PC-3 (cell line): ENCODE data around the gene GSTP1. TPM values are rescaled to one million over a fixed set of nuclear protein-coding genes. Genes with fewer than 3 reads are reported as not detected.

Experiments
- ATAC-seq: fragments of 200-7000 bp; cut with Tn5 transposase; 2 replicates; pipeline ENCODE4 v1.9.1; 2020; ENCODE audit warnings: mild to moderate bottlenecking, moderate library complexity
- BruUV-seq: library from RNA; stranded (reverse); fragments of 400-500 nt; replicated peaks from 2 replicates; lab custom pipeline; 2021; lab: Mats Ljungman, UMichigan
- CTCF ChIA-PET: fragments of 300-600 bp; sonication (Branson Sonifier 250); formaldehyde crosslinking; loops from one replicate; lab custom pipeline; 2022; ENCODE audit warnings: antibody characterized with exemption; lab: Charles Lee
- POLR2A ChIA-PET: fragments of 300-600 bp; sonication (Branson Sonifier 250); formaldehyde crosslinking; loops from one replicate; lab custom pipeline; 2022; ENCODE audit warnings: antibody characterized with exemption; ENCODE audit not compliant: unreplicated experiment; lab: Charles Lee
- DNase-seq: peaks from one replicate; pipeline ENCODE4 v3.0.0-alpha.2; 2015
- H2AFZ ChIP-seq: fragments of 300-600 bp; sonication (generic); 2 replicates; pipeline ENCODE4 v1.6.0; 2016; ENCODE audit warnings: antibody characterized with exemption, low read length
- H3F3A ChIP-seq: fragments of 300-600 bp; sonication (generic); one replicate; pipeline ENCODE4 v1.6.0; 2017; ENCODE audit warnings: antibody characterized with exemption, low read length, control low read depth, mild to moderate bottlenecking; ENCODE audit not compliant: unreplicated experiment
- H3K27ac ChIP-seq: fragments of 300-600 bp; sonication (generic); 2 replicates; pipeline ENCODE4 v1.5.1; 2016; ENCODE audit warnings: mild to moderate bottlenecking, low read length
- H3K27me3 ChIP-seq: fragments of 300-600 bp; sonication (generic); 2 replicates; pipeline ENCODE4 v1.6.1; 2016; ENCODE audit warnings: low read length, mixed read lengths
- H3K36me3 ChIP-seq: fragments of 300-600 bp; sonication (generic); 2 replicates; pipeline ENCODE4 v1.6.1; 2016; ENCODE audit warnings: low read depth, mixed run types, low read length, mixed read lengths
- H3K4me1 ChIP-seq: fragments of 300-600 bp; sonication (generic); 2 replicates; pipeline ENCODE4 v1.5.1; 2016; ENCODE audit warnings: low read length; ENCODE audit not compliant: insufficient read depth
- H3K4me2 ChIP-seq: fragments of 300-600 bp; sonication (generic); 2 replicates; pipeline ENCODE4 v1.6.0; 2016; ENCODE audit warnings: low read length
- H3K4me3 ChIP-seq: fragments of 300-600 bp; sonication (generic); 2 replicates; pipeline ENCODE4 v1.5.1; 2016; ENCODE audit warnings: mild to moderate bottlenecking, low read length, mixed read lengths
- H3K79me2 ChIP-seq: fragments of 300-600 bp; sonication (generic); 2 replicates; pipeline ENCODE4 v1.6.1; 2017; ENCODE audit warnings: low read length, mixed read lengths
- H3K9ac ChIP-seq: fragments of 300-600 bp; sonication (generic); 2 replicates; pipeline ENCODE4 v1.6.0; 2016; ENCODE audit warnings: mild to moderate bottlenecking, low read length
- H3K9me2 ChIP-seq: fragments of 300-600 bp; sonication (generic); replicated peaks from 2 replicates; pipeline ENCODE4 v1.6.1; 2016; ENCODE audit warnings: mixed run types, low read length, mixed read lengths
- H3K9me3 ChIP-seq: fragments of 300-600 bp; sonication (generic); 2 replicates; pipeline ENCODE4 v1.6.1; 2016; ENCODE audit warnings: low read length, mixed read lengths
- H4K20me1 ChIP-seq: fragments of 300-600 bp; sonication (generic); 2 replicates; pipeline ENCODE4 v1.6.1; 2016; ENCODE audit warnings: low read length, mixed read lengths
- EZH2 ChIP-seq: fragments of 300-600 bp; sonication (generic); IDR thresholded peaks from one replicate; pipeline ENCODE4 v1.6.1; 2017; ENCODE audit warnings: antibody characterized with exemption, mild to moderate bottlenecking, low read length; ENCODE audit not compliant: unreplicated experiment
- EZH2phosphoT487 ChIP-seq: fragments of 300-600 bp; sonication (generic); IDR thresholded peaks from 2 replicates; pipeline ENCODE4 v1.6.1; 2018; ENCODE audit warnings: mild to moderate bottlenecking, antibody characterized with exemption, low read length, borderline replicate concordance
- intact Hi-C: fragments of 100-400 bp; cut with micrococcal nuclease; formaldehyde crosslinking; loops from 2 replicates; pipeline ENCODE4 v1.9.0; 2023
- total RNA-seq: library from RNA; depleted of rRNA; stranded (reverse); fragments of >200 nt; gene quantifications from 2 replicates; pipeline ENCODE4 v1.2.3, GENCODE V29; 2014
- TF ChIP-seq, protein P1 (sequence below): fragments of 300-600 bp; sonication (generic); conservative IDR thresholded peaks from 2 replicates; pipeline ENCODE4 v1.5.1; 2017; ENCODE audit warnings: antibody characterized with exemption, low read depth, mild to moderate bottlenecking, low read length

Gene GSTP1
- total RNA-seq, 1 experiment from 2014 or later, result 1,154 TPM

DNA sequence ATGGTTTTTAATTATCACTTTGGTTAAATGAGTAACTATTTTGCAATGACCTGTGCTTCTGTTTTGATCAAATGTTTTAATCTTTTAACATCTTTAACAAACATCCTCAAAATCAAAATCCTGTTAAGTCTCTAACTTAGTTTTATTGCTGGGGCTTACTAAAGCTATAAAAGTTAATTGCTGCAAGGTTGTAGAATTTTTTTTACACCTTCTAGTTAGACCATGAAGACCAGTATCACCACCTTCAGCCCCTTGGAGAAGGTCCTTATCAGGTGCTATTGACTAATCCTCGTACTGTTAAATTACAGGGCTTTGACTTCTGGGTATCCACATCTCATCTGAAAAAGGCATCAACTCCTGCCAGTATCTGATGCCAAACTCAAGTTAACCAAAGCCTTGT, 48.1 kb upstream of the GSTP1 start:
- ATAC-seq (no peak), DNase-seq (no peak)
- Histone ChIP-seq H2AFZ (no peak overlapping the region), H3K4me3 (no peak overlapping the region), H3K9me2 (no peaks in the 10 kb centered on the region), H4K20me1 (no peaks in the 10 kb centered on the region), H3K36me3 (no peaks in the 10 kb centered on the region; the same call in 1 of the 2 replicates), H3K27me3 (no peaks in the 10 kb centered on the region), H3F3A (no peaks in the 10 kb centered on the region), H3K79me2 (no peaks in the 10 kb centered on the region), H3K4me1 (no peaks in the 10 kb centered on the region), H3K9ac (no peak overlapping the region), H3K9me3 (peaks cover 27% of the 10 kb centered on the region), H3K4me2 (no peak overlapping the region), H3K27ac (no peak overlapping the region)
- intact Hi-C loops, result no loop called here
- TF ChIP-seq EZH2, result no peak
- CTCF ChIA-PET, result no interaction called here
- no TSS peak for BruUV-seq
- POLR2A ChIA-PET, result no interaction called here

DNA sequence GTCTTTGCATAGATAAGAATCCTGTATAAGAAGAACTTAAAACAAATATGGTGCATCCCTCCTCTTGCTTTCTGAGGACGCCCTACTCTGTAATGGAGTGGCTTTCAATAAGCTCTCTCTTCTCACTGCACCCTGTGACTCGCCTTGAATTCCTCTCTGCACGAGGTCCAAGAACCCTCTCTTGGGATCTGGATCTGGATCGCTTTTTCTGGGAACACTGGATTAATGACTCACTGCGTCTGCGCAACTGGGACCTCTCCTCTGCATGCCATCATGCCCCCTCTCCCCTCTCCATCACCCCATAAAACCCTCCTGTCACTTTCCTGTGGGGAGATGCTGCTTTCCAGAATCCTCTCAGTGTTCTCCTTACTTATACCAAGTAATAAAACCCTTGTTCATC, 45.3 kb upstream of the GSTP1 start:
- Histone ChIP-seq H3K9ac (no peak overlapping the region), H2AFZ (no peak overlapping the region), H3K27ac (no peak overlapping the region), H3K9me2 (no peaks in the 10 kb centered on the region), H3K4me3 (no peak overlapping the region), H3K4me2 (no peak overlapping the region), H3K36me3 (no peaks in the 10 kb centered on the region; the same call in 1 of the 2 replicates), H3K79me2 (no peaks in the 10 kb centered on the region), H3K27me3 (no peaks in the 10 kb centered on the region), H3K9me3 (peaks cover 22% of the 10 kb centered on the region), H3K4me1 (no peaks in the 10 kb centered on the region), H3F3A (no peaks in the 10 kb centered on the region), H4K20me1 (no peaks in the 10 kb centered on the region)
- DNase-seq, result no peak
- intact Hi-C loops, result no loop called here
- ChIA-PET POLR2A (no interaction called here), CTCF (no interaction called here)
- no peak for TF ChIP-seq EZH2
- TF ChIP-seq, protein P1, sequence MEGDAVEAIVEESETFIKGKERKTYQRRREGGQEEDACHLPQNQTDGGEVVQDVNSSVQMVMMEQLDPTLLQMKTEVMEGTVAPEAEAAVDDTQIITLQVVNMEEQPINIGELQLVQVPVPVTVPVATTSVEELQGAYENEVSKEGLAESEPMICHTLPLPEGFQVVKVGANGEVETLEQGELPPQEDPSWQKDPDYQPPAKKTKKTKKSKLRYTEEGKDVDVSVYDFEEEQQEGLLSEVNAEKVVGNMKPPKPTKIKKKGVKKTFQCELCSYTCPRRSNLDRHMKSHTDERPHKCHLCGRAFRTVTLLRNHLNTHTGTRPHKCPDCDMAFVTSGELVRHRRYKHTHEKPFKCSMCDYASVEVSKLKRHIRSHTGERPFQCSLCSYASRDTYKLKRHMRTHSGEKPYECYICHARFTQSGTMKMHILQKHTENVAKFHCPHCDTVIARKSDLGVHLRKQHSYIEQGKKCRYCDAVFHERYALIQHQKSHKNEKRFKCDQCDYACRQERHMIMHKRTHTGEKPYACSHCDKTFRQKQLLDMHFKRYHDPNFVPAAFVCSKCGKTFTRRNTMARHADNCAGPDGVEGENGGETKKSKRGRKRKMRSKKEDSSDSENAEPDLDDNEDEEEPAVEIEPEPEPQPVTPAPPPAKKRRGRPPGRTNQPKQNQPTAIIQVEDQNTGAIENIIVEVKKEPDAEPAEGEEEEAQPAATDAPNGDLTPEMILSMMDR, result no peak
- no peak for TF ChIP-seq EZH2phosphoT487
- no peak for ATAC-seq
- BruUV-seq, result no TSS peak

DNA sequence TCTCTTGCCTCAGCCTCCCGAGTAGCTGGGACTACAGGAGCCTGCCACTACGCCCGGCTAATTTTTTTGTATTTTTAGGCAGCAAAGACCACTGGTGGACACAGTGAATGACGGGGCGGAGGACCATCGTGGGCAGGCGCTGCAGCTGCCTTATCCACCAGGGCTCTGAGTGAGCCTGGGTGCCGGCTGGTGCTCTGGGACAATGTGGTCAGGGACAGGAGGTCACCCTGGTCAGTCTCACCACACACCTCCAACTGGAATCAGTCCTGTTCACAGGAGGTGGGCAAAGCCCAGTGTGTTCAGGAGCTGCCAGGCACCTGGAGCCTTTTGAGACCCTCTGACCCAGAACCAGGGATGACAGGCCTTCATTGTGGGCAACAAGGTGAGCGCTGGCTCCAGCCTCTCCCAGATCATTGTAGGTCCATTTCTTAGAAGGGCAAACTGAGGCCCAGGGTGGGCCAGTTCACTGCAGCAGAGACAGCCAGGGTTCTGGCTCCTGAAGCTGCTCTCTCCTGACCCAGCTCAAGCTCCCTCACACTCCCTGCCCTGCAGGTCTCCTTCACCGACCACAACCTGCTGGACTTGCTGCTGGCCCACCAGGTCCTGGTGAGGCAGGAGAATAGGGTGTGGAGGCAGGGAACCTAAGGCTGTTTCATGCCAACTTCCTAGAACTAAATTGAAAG, 44.6 kb upstream of the GSTP1 start:
- H3K79me2 ChIP-seq, result no peaks in the 10 kb centered on the region
- no peaks in the 10 kb centered on the region for H4K20me1 ChIP-seq
- ChIA-PET POLR2A (no interaction called here), CTCF (no interaction called here)
- intact Hi-C loops, result no loop called here
- H3K27ac ChIP-seq, result no peak overlapping the region
- no peaks in the 10 kb centered on the region for H3K4me1 ChIP-seq
- H3K36me3 ChIP-seq, result no peaks in the 10 kb centered on the region; the same call in 1 of the 2 replicates
- H3K9me2 ChIP-seq, result no peaks in the 10 kb centered on the region
- peaks cover 15% of the 10 kb centered on the region for H3K9me3 ChIP-seq
- no peak overlapping the region for H3K4me3 ChIP-seq
- TF ChIP-seq, protein P1, result no peak
- TF ChIP-seq EZH2phosphoT487, result no peak
- no peak for TF ChIP-seq EZH2
- no peaks in the 10 kb centered on the region for H3K27me3 ChIP-seq
- DNase-seq (no peak), ATAC-seq (no peak)
- no peak overlapping the region for H2AFZ ChIP-seq
- no peaks in the 10 kb centered on the region for H3F3A ChIP-seq
- H3K9ac ChIP-seq, result no peak overlapping the region
- H3K4me2 ChIP-seq, result no peak overlapping the region
- no TSS peak for BruUV-seq
